Hematopoietic multipotent progenitor cell treated with erythropoietin and hydrocortisone succinate and interleukin-3 and kit ligand, for 4 days (in vitro differentiated cells): ENCODE results near the gene KXD1.

Source experiments
- DNase-seq: peaks from one replicate; pipeline ENCODE4 v3.0.0-alpha.2; 2015

The KXD1 gene

DNA sequence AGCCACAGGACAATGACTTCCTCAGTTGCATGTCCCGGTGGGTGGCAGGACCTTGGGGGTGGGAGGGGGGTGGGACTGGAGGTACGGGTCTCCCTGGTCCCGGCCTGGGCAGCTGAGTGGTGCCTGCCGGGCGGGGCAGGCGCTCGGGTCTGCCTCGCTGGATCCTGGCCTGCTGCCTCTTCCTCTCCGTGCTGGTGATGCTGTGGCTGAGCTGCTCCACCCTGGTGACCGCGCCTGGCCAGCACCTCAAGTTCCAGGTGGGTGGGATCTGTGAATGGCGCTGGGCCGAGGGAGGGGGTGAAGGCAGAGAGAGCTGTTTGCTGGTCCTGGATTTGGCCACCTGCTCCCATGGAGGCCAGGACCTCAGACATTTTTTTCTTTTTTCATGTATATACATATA lies 60.6 kb downstream of the KXD1 start:
- DNase-seq: no peak
